Activated effector memory CD4-positive, alpha-beta T cell treated with Interleukin-2 at 50 U/mL for 16 hours (primary cell): ENCODE data around the gene DENND10.
"Not testable (repeated sequence)": the region's sequence is repeated elsewhere in the genome, so short reads cannot be mapped to it uniquely, and the experiment has no call there.

ENCODE experiments used
- DNase-seq: peaks from one replicate; pipeline ENCODE4 v3.0.0-alpha.2; 2020

The DENND10 gene

GRCh38 chr10:119103903-119104653, at the start of gene DENND10:
Gene DENND10, plus strand, starts transcription at chr10:119104113. Its CDS starts 30 bp downstream, at chr10:119104143.
- DNase-seq, result peak; percentile 62

- DNase-seq, result no peak
Measured at GRCh38 chr10:119055472-119055871, 48.4 kb upstream of the DENND10 start.

- no peak for DNase-seq
Measured at GRCh38 chr10:119058010-119058409, 45.9 kb upstream of the DENND10 start.

GRCh38 chr10:119059557-119059956, 44.4 kb upstream of the DENND10 start:
- no peak for DNase-seq

- DNase-seq, result no peak
Measured at GRCh38 chr10:119060107-119060506, 43.8 kb upstream of the DENND10 start.

GRCh38 chr10:119061352-119061751, 42.6 kb upstream of the DENND10 start:
- no peak for DNase-seq

GRCh38 chr10:119061926-119062325, 42.0 kb upstream of the DENND10 start:
- DNase-seq, result no peak

- DNase-seq, result no peak
Measured at GRCh38 chr10:119070395-119071165, 33.3 kb upstream of the DENND10 start.

- DNase-seq, result no peak
Measured at GRCh38 chr10:119073584-119073983, 30.3 kb upstream of the DENND10 start.

GRCh38 chr10:119078422-119079179, 25.3 kb upstream of the DENND10 start:
- no peak for DNase-seq

- DNase-seq, result peak; percentile 57
Measured at GRCh38 chr10:119079599-119080520, 24.1 kb upstream of the DENND10 start.

- peak; percentile 90 for DNase-seq
Measured at GRCh38 chr10:119080521-119081259, 23.2 kb upstream of the DENND10 start, which contains the start of gene EIF3A. Gene EIF3A, minus strand, starts transcription at chr10:119080817. Its CDS starts 141 bp downstream, at chr10:119080676.

- no peak for DNase-seq
Measured at GRCh38 chr10:119084896-119085295, 19.0 kb upstream of the DENND10 start.

GRCh38 chr10:119087271-119087882, 16.5 kb upstream of the DENND10 start:
- DNase-seq, result no peak

- DNase-seq, result peak; percentile 58
Measured at GRCh38 chr10:119090026-119090795, 13.7 kb upstream of the DENND10 start.

GRCh38 chr10:119090968-119091367, 12.9 kb upstream of the DENND10 start:
- peak; percentile 47 for DNase-seq

- DNase-seq, result no peak
Measured at GRCh38 chr10:119095640-119096039, 8.3 kb upstream of the DENND10 start.

- DNase-seq, result not testable (repeated sequence)
Measured at GRCh38 chr10:119096641-119097415, 7.1 kb upstream of the DENND10 start.

GRCh38 chr10:119098576-119098975, 5.3 kb upstream of the DENND10 start:
- DNase-seq, result no peak
